ENCODE measurements around the gene DNAH10. TPM values are rescaled to one million over a fixed set of nuclear protein-coding genes. Genes with fewer than 3 reads are reported as not detected.

The DNAH10 gene
- total RNA-seq, 1 donor: 0.43 TPM

GRCh38 chr12:123754041-123754772 lies 7.9 kb upstream of the DNAH10 start:
- no peak for TF ChIP-seq CTCF (IDR thresholded peaks at IDR 0.05; ENCODE audit: insufficient read depth, low read depth, low read length)
- H3K4me3 ChIP-seq (ENCODE audit: low read depth, low read length): no peak overlapping the region
- no peak for DNase-seq (ENCODE audit: low read depth)

- TF ChIP-seq CTCF (IDR thresholded peaks at IDR 0.05; ENCODE audit: insufficient read depth, low read depth, low read length): no peak
- no peak overlapping the region for H3K4me3 ChIP-seq (ENCODE audit: low read depth, low read length)
- peak; percentile 56 for DNase-seq (ENCODE audit: low read depth)
Measured at GRCh38 chr12:123757561-123757960, 4.5 kb upstream of the DNAH10 start.

GRCh38 chr12:123760267-123760938 lies 1.7 kb upstream of the DNAH10 start:
- TF ChIP-seq CTCF (IDR thresholded peaks at IDR 0.05; ENCODE audit: insufficient read depth, low read depth, low read length): no peak
- H3K4me3 ChIP-seq (ENCODE audit: low read depth, low read length): no peak overlapping the region
- no peak for DNase-seq (ENCODE audit: low read depth)

GRCh38 chr12:123762715-123763052 lies 583 bp downstream of the DNAH10 start:
- no peak for DNase-seq (ENCODE audit: low read depth)
- peak overlapping the region; percentile 60 for H3K4me3 ChIP-seq (ENCODE audit: low read depth, low read length)
- no peak for TF ChIP-seq CTCF (IDR thresholded peaks at IDR 0.05; ENCODE audit: insufficient read depth, low read depth, low read length)

- no peak for TF ChIP-seq CTCF (IDR thresholded peaks at IDR 0.05; ENCODE audit: insufficient read depth, low read depth, low read length)
- H3K4me3 ChIP-seq (ENCODE audit: low read depth, low read length): no peak overlapping the region
- DNase-seq (ENCODE audit: low read depth): no peak
Measured at GRCh38 chr12:123763093-123763492, 992 bp downstream of the DNAH10 start.

GRCh38 chr12:123764109-123764508 lies 2.0 kb downstream of the DNAH10 start:
- H3K4me3 ChIP-seq (ENCODE audit: low read depth, low read length): no peak overlapping the region
- DNase-seq (ENCODE audit: low read depth): no peak
- no peak for TF ChIP-seq CTCF (IDR thresholded peaks at IDR 0.05; ENCODE audit: insufficient read depth, low read depth, low read length)
